HCT116 (cell line): ENCODE measurements around the gene CNPY4. TPM values are rescaled to one million over a fixed set of nuclear protein-coding genes. Genes with fewer than 3 reads are reported as not detected.

ENCODE experiments used
- ATAC-seq: fragments of 200-7000 bp; cut with Tn5 transposase; 2 replicates; pipeline ENCODE4 v1.9.1; 2020; ENCODE audit warnings: mild to moderate bottlenecking, moderate library complexity
- BruUV-seq: library from RNA; stranded (reverse); fragments of 400-500 nt; replicated peaks from 2 replicates; lab custom pipeline; 2021; lab: Mats Ljungman, UMichigan
- CTCF ChIA-PET: fragments of 300-600 bp; sonication (Branson Sonifier 250); formaldehyde crosslinking; loops from one replicate; lab custom pipeline; 2021; ENCODE audit warnings: antibody characterized with exemption; lab: Charles Lee
- POLR2A ChIA-PET: fragments of 300-600, 350-600 bp; sonication (Branson Sonifier 250); formaldehyde crosslinking; loops from one replicate; lab custom pipeline; 2021; ENCODE audit warnings: antibody characterized with exemption; lab: Charles Lee
- RAD21 ChIA-PET, 2 experiments: fragments of 300-600 bp; sonication (Branson Sonifier 250); formaldehyde crosslinking; loops; one replicate each; lab custom pipeline; 2023; ENCODE audit warnings: low total read pairs in 2 of 2; ENCODE audit not compliant: uncharacterized antibody in 2 of 2, unreplicated experiment in 2 of 2, low non-redundant PET in 1 of 2; lab: Charles Lee
- DNase-seq: peaks from one replicate; pipeline ENCODE4 v3.0.0-alpha.2; 2010; ENCODE audit warnings: low read depth, low spot score
- H2AFZ ChIP-seq: fragments of 200-600 bp; shearing (Covaris generic), sonication (generic); 2 replicates; pipeline ENCODE4 v1.6.1; 2017; ENCODE audit warnings: low read depth, mixed run types, mixed read lengths, antibody characterized with exemption, low read length; ENCODE audit not compliant: poor library complexity, severe bottlenecking
- H3K27ac ChIP-seq: 2 replicates; pipeline ENCODE4 v1.5.1; 2012; ENCODE audit warnings: low read depth, low read length
- H3K27me3 ChIP-seq: fragments of 200-600 bp; sonication (generic); 2 replicates; pipeline ENCODE4 v1.6.1; 2016; ENCODE audit warnings: mixed run types, low read length, mixed read lengths; ENCODE audit not compliant: insufficient read depth
- H3K36me3 ChIP-seq, 2 experiments: fragments of 200-500 bp in 1 of 2; fragments of 200-600 bp in 1 of 2; sonication (Bioruptor generic) in 1 of 2; sonication (generic) in 1 of 2; 2 replicates each; pipeline versions ENCODE4 v1.5.1 to v1.6.1; 2014 to 2016; ENCODE audit warnings: low read length in 2 of 2, inconsistent platforms in 1 of 2, mixed read lengths in 1 of 2, mixed run types in 1 of 2; ENCODE audit not compliant: insufficient read depth in 2 of 2, control insufficient read depth in 1 of 2
- H3K4me1 ChIP-seq, 2 experiments: fragments of 200-600 bp in 1 of 2; sonication (generic) in 1 of 2; 2 replicates each; pipeline versions ENCODE4 v1.5.1 to v1.6.1; 2012 to 2017; ENCODE audit warnings: low read length in 2 of 2, inconsistent platforms in 1 of 2, mild to moderate bottlenecking in 1 of 2, mixed read lengths in 1 of 2, mixed run types in 1 of 2, moderate library complexity in 1 of 2; ENCODE audit not compliant: insufficient read depth in 2 of 2, control insufficient read depth in 1 of 2
- H3K4me2 ChIP-seq: fragments of 200-600 bp; sonication (generic); 2 replicates; pipeline ENCODE4 v1.6.1; 2017; ENCODE audit warnings: mixed run types, low read length, mixed read lengths
- H3K4me3 ChIP-seq, 2 experiments: fragments of 200-600 bp in 1 of 2; sonication (generic) in 1 of 2; replicated peaks in 1 of 2; 2 replicates each; pipeline ENCODE4 v1.5.1; 2011 to 2016; ENCODE audit warnings: low read length in 2 of 2, control low read depth in 1 of 2, low read depth in 1 of 2, mild to moderate bottlenecking in 1 of 2, mixed read lengths in 1 of 2, mixed run types in 1 of 2
- H3K79me2 ChIP-seq: fragments of 200-600 bp; sonication (generic); 2 replicates; pipeline ENCODE4 v1.6.1; 2017; ENCODE audit warnings: mild to moderate bottlenecking, mixed run types, low read length, moderate library complexity, mixed read lengths; ENCODE audit not compliant: insufficient read depth
- H3K9ac ChIP-seq: fragments of 200-600 bp; sonication (generic); 2 replicates; pipeline ENCODE4 v1.6.1; 2016; ENCODE audit warnings: low read length, mixed read lengths
- H3K9me2 ChIP-seq: fragments of 200-600 bp; sonication (generic), shearing (Covaris generic); 2 replicates; pipeline ENCODE4 v1.6.1; 2017; ENCODE audit warnings: mixed run types, mild to moderate bottlenecking, moderate library complexity; ENCODE audit not compliant: insufficient read depth
- H3K9me3 ChIP-seq, 2 experiments: fragments of 200-500 bp in 1 of 2; fragments of 200-600 bp in 1 of 2; sonication (Bioruptor generic) in 1 of 2; sonication (generic) in 1 of 2; 2 replicates each; pipeline ENCODE4 v1.6.1; 2014 to 2017; ENCODE audit warnings: low read length in 2 of 2, mixed read lengths in 2 of 2, inconsistent platforms in 1 of 2, low read depth in 1 of 2, mild to moderate bottlenecking in 1 of 2, mixed run types in 1 of 2, moderate library complexity in 1 of 2; ENCODE audit not compliant: control insufficient read depth in 1 of 2, insufficient read depth in 1 of 2
- H4K20me1 ChIP-seq: fragments of 200-600 bp; sonication (generic), shearing (Covaris generic); 2 replicates; pipeline ENCODE4 v1.6.1; 2017; ENCODE audit warnings: mixed run types, mild to moderate bottlenecking, moderate library complexity; ENCODE audit not compliant: insufficient read depth
- ELF1 ChIP-seq: IDR thresholded peaks from 2 replicates; pipeline ENCODE4 v1.6.1; 2012; ENCODE audit warnings: low read depth, borderline replicate concordance
- EZH2phosphoT487 ChIP-seq: fragments of 200-600 bp; IDR thresholded peaks from 2 replicates; pipeline ENCODE4 v1.6.1; 2018; ENCODE audit warnings: antibody characterized with exemption, borderline replicate concordance
- POLR2AphosphoS5 ChIP-seq: IDR thresholded peaks from 2 replicates; pipeline ENCODE4 v1.6.1; 2011; ENCODE audit warnings: mild to moderate bottlenecking, low read depth, low read length, moderate library complexity
- SIN3A ChIP-seq: IDR thresholded peaks from 2 replicates; pipeline ENCODE4 v1.6.1; 2012; ENCODE audit warnings: low read depth
- intact Hi-C: fragments of 100-400 bp; cut with micrococcal nuclease; formaldehyde crosslinking; loops from 2 replicates; pipeline ENCODE4 v1.10.0; 2022
- total RNA-seq: library from RNA; stranded (reverse); gene quantifications from one replicate; pipeline ENCODE4 v1.2.1, GENCODE V29; 2021; ENCODE audit not compliant: unreplicated experiment
- TF ChIP-seq, protein P1 (sequence below): IDR thresholded peaks from 2 replicates; pipeline ENCODE4 v1.6.1; 2012

Gene CNPY4
- total RNA-seq, 1 experiment from 2014 or later = 2.6 TPM

DNA sequence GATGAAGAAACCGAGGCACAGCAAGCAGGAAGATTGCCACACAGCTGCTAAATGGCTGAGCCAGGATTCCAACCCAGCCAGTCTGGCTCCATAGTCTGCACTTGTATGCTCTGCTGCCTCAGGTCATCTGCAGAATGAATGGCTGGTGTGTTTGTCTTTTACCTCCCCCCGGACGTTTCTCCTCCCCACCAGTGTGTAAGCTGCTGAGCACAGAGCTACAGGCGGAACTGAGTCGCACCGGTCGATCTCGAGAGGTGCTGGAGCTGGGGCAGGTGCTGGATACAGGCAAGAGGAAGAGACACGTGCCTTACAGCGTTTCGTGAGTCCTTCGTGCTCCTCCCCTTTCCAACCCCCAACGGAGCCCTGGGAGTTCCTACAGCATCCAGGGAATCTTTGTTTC, 2.6 kb downstream of the CNPY4 start:
- Histone ChIP-seq H3K9me2 (no peaks in the 10 kb centered on the region), H3K4me3 (no peak overlapping the region), H3K27ac (no peak overlapping the region), H3K79me2 (peaks cover 19% of the 10 kb centered on the region), H3K9me3 (no peaks in the 10 kb centered on the region), H3K27me3 (no peaks in the 10 kb centered on the region), H3K9ac (no peak overlapping the region), H4K20me1 (no peaks in the 10 kb centered on the region), H2AFZ (no peak overlapping the region), H3K4me1 (peaks cover 17 to 35% of the 10 kb centered on the region in 2 experiments), H3K4me2 (no peak overlapping the region), H3K36me3 (no peaks in the 10 kb centered on the region)
- TF ChIP-seq ELF1 (no peak), EZH2phosphoT487 (no peak), POLR2AphosphoS5 (no peak)
- TF ChIP-seq, protein P1, sequence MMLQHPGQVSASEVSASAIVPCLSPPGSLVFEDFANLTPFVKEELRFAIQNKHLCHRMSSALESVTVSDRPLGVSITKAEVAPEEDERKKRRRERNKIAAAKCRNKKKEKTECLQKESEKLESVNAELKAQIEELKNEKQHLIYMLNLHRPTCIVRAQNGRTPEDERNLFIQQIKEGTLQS = no peak
- ChIA-PET POLR2A (no interaction called here), RAD21 (no interaction called here), CTCF (interaction anchor here (1.3 to 1.7 kb wide), 2 partner anchors 8 to 9 kb away, joined by 3 to 4 read pairs; no protein-coding TSS in a partner anchor)
- no TSS peak for BruUV-seq
- ATAC-seq (no peak), DNase-seq (no peak)
- intact Hi-C loops = no loop called here

DNA sequence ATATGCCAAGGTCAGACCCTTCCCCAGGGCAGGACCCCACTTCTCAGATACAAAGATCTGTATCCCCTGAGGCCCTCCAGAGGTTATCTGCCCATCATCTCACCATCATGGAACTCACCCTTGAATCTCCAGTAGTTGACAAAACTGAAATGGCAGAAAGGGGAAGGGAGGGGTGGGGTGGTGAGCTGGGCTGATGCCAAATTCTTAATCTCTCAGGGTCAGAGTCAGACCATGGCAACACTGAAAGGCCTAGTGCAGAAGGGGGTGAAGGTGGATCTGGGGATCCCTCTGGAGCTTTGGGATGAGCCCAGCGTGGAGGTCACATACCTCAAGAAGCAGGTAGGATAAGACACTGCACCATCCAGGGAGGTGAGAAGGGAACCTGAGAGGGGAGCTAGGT, 3.1 kb downstream of the CNPY4 start:
- ChIA-PET RAD21 (no interaction called here), POLR2A (no interaction called here), CTCF (interaction anchor here (1.7 kb wide), 1 partner anchor 8 kb away, joined by 4 read pairs; no protein-coding TSS in a partner anchor)
- no peak overlapping the region for H3K27ac ChIP-seq
- H4K20me1 ChIP-seq = no peaks in the 10 kb centered on the region
- H3K9ac ChIP-seq = no peak overlapping the region
- DNase-seq = no peak
- H3K9me3 ChIP-seq = no peaks in the 10 kb centered on the region
- no peak overlapping the region for H3K4me2 ChIP-seq
- H3K79me2 ChIP-seq = peaks cover 19% of the 10 kb centered on the region
- no peak for ATAC-seq
- H3K27me3 ChIP-seq = no peaks in the 10 kb centered on the region
- no peak overlapping the region for H3K4me3 ChIP-seq
- intact Hi-C loops = no loop called here
- no peaks in the 10 kb centered on the region for H3K36me3 ChIP-seq
- BruUV-seq = no TSS peak
- H3K9me2 ChIP-seq = no peaks in the 10 kb centered on the region
- no peak overlapping the region for H2AFZ ChIP-seq
- H3K4me1 ChIP-seq = peaks cover 17 to 39% of the 10 kb centered on the region in 2 experiments
- TF ChIP-seq SIN3A = no peak
